Activated T-cell treated with anti-CD3 and anti-CD28 coated beads for 4 hours (primary cell): ENCODE measurements around the gene ADAMTSL3.
"Not testable (repeated sequence)": the region's sequence is repeated elsewhere in the genome, so short reads cannot be mapped to it uniquely, and the experiment has no call there.

Source experiments
- DNase-seq: peaks from one replicate; pipeline ENCODE4 v3.0.0-alpha.2; 2020

Gene ADAMTSL3

DNA sequence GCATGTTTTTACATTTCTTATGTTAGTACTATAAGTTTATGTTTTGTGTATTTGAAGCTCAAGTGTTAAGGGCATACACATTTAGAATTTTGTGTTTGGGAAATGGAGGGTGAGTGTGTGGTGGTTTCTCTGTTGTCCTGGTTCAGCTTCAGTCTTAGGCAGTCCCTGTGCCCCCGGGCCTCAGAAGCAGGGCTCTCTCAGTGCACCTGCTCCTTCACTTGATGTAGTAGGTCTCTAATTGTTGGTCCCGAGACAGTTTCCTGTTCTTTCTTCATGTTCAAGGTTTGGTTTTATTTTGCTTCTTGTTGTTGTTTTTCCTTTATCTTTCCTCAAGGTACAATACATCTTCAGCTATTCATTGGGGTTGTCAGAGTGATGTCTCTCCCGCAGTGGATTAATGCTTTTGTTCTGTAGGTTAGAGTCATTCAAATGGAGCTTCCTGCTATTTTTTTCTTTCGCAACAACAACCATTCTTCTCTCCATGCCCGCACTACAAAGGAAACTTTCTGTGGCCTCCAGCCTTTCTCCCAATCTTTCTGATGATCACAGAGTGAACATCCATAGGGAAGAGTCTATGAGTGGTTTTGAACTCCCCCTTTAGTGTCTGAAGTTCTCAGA lies 403.9 kb downstream of the ADAMTSL3 start:
- DNase-seq: no peak

DNA sequence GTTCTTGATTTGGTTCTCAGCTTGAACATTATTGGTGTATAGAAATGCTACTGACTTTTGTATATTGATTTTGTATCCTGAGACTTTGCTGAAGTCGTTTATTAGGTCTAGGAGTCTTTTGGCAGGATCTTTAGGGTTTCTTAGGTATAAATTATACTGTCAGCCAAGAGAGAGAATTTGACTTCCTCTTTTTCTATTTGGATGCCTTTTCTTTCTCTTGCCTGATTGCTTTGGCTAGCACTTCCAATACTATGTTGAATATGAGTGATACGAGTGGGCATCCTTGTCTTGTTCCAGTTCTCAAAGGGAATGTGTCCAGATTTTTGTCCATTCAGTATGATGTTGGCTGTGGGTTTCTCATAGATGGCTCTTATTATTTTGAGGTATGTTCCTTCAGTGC lies 409.8 kb downstream of the ADAMTSL3 start:
- not testable (repeated sequence) for DNase-seq

DNA sequence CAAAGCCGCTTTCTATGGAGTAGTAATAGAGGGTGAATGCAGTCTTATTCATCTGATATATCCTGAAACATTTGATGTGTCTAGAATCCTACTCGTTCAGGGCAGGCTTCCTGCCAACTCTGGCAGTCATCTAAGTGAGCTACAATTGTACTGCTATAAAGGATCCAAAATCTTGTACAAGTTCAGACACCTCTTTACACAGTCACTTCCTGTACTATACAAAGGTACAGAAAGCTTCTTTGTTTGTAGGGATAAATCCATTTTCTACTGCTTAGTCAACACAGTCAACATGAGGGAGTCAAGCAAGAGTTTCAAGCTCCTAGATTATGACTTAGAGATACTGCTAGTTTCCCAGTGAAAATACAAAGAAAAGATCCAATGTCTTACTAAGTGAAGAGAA lies 414.8 kb downstream of the ADAMTSL3 start:
- not testable (repeated sequence) for DNase-seq

DNA sequence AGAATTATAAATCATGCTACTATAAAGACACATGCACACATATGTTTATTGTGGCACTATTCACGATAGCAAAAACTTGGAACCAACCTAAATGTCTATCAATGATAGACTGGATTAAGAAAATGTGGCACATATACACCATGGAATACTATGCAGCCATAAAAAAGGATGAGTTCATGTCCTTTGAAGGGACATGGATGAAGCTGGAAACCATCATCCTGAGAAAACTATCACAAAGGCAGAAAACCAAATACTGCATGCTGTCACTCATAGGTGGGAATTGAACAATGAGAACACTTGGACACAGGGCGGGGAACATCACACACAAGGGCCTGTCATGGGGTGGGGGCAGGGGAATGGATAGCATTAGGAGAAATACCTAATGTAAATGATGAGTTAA lies 424.1 kb downstream of the ADAMTSL3 start:
- not testable (repeated sequence) for DNase-seq

DNA sequence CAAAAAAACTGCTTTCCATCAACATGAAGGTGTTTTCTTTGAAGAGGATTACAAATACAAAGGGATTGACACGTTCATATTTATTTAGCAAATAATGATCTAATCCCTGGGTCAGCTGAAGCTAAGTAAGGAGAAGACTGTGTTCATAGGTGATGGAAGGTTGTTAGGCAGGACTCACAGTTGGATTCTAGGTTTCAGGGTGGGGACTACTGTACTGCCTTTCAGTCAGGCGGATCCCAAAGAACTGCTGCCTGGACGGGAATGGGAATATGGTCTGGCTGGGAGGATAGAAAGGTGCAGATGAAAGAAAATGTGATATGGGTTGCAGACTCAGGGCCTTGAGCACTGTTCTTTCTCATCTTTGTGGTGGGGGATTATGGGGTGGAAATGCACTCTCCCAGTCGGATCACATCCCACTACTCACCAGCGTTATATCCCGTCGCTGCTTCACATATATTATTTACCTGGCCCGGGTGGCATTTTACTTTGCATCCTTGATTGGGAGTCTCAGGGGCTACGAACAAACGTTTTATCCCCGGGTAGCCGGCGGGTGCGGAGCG lies 425.5 kb downstream of the ADAMTSL3 start:
- DNase-seq: not testable (repeated sequence)

DNA sequence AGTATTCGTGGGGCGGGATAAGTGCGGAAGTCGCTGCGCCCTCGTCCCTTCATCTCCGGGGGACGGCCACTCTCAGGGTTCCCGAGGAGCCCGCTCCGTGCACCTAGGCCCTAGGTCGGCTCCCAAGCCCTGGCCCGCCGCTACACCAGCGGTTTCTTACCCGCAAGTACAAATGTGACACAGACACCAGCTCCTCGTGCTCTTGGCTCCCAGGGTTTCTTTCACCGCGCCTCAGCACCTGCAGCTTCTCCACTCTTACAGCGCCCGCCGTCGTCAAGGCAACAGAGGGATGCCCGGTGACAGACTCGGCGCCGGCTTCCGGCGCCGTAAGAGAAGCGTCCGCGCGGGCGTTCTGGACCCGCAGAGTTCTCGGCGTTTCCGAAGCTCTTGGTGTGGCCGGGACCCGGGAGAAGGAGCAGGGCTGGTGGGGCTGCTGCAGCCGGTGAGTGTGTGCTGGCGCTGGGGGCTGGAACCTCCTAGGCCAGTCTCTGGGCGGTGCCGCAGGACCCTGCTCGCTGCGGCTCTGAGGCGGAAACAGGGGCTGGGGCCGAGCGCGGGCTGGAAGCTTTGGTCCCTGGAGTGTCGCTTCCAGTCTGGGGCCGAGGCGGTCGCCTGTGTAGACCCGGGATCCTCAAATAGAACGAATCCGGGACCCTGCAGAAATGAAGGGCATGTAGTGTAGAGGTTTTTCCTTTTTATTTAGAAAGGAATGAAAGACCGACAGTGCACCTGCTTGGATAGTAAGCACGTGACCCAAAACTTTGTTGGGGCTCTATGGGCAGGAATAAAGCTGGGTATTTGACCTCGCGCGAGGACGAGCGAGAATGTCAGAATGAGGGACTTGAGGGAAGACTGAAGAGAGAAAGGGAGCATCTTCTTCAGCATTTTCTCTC lies 426.2 kb downstream of the ADAMTSL3 start:
- peak; percentile 2 for DNase-seq

DNA sequence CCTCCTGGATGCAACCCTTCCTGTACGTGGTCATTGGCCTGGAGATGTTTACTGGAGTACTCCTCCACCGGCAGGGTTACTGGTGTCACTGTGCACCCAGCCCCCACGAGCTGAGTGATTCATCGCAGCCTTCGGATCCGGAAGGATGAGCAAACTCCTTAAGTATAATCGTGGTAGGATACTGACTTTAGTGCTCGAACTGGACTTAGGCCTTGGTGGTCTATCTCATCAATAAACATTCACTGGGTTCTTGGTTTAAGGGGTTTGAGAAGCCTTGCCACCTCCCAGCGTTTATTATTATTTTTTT lies 426.8 kb downstream of the ADAMTSL3 start:
- not testable (repeated sequence) for DNase-seq

DNA sequence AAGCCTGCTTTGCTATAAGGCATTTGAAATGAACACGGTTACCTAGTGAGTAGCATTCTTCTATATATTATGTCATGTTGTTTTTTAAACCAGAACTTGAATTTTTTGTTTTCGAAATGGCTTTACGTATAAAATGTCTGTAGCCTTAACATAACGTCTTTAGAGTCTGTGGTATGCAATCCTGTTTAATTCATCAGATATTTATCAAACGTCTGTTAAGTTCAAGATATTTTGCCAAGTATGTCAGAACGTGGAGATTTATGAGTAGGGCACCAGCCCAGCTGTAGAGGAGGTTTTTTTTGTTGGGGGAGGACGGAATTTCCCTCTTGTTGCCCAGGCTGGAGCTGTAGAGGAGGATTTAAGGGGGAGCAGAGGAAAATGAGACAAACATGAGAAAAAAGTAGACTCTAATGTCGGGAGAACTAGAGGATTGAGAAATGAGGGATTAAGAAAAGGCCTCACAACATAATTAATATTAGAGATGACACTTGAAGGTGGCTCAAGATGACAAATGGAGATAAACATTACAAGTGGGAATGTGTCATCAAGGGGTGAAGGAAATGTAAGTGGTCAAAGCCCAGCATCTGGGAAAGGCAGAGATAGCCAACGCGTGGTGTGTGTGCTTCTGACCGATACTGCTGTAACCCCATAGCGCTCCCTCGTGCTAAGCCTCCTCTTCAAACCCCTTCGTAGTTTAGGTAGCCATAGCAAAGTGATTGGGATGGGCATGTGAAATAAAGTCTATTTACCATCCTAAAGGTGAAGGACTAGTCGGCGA lies 427.7 kb downstream of the ADAMTSL3 start:
- no peak for DNase-seq

DNA sequence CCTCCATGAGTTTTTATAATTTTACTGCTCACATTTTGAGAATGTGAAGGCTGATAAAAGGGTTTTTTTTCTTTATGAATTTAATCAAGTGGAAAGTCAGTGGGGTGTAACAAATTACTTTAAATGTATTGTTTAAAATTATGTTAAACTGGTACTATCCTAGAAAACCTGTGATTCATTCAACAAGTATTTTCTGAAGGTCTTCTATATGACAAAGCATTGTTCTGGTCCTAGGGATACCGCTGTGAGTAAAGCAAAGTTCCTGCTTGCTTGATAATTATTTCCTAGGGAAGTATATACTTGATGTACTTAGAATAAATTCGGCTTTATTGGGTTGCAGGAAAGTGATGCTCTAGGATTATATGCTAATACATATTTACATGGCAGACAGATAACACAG lies 428.8 kb downstream of the ADAMTSL3 start:
- no peak for DNase-seq

DNA sequence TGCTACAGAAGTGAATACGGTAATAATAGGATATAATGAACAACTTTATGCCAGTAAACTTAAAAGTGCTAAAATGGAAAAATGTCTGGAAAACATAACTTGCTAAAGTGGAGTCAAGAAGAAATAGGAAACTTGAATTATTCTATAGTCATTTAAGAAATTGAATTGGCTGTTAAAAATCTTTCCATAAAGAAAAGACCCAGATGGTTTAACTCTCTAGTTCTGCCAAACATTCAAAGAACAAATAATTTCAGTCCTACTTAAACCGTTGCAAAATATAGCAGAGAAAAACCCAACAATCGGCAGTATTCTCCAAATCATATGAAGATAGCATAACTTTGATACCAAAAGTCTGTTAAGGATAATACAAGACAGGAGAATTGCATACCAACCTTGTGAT lies 432.1 kb downstream of the ADAMTSL3 start:
- not testable (repeated sequence) for DNase-seq
